Retinal pigment epithelial cell (primary cell): ENCODE data around the gene ARL6IP4.

Experiments used
- DNase-seq: peaks from one replicate; pipeline ENCODE4 v3.0.0-alpha.2; 2010; ENCODE audit warnings: low read depth
- H3K4me3 ChIP-seq: 2 replicates; pipeline ENCODE4 v1.5.1; 2011; ENCODE audit warnings: mild to moderate bottlenecking, low read length, control low read depth, moderate library complexity
- CTCF ChIP-seq: conservative IDR thresholded peaks from 2 replicates; pipeline ENCODE4 v1.5.1; 2011; ENCODE audit warnings: low read depth, low read length, control low read depth, inconsistent platforms

The ARL6IP4 gene

DNA sequence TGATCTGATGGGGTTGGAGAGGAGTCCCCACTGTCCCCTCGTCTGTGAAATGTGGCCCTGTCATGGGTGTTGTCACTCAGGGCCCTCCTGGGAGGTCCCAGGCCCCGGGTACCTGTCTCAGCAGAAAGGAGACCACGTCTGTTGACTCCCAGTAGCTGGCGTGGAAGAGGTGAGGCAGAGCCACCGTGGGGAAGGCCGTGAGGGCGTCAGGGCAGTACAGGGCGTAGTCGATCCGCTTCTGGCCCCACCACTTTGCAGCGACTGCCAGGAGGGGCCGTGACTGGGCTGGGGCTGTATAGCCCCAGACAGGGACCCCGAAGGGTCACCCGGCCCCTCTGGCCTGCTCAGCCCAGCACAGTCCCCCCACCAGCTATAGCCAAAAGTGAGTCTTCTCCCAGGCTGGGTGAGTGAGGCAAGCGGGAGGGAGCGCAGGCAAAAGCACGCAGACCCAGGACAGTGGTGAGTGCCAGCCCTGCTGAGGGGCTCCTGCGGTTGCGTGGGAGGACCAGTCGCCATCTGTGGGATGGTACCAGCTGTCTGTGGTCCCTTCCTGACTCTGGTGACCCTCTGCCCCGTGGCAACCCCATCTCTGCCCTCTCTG lies 8.2 kb downstream of the ARL6IP4 start:
- H3K4me3 ChIP-seq, result no peak overlapping the region
- no peak for TF ChIP-seq CTCF
- DNase-seq, result no peak

GRCh38 chr12:122989225-122989839 lies 8.9 kb downstream of the ARL6IP4 start:
- TF ChIP-seq CTCF, result peak; percentile 5
- DNase-seq, result no peak
- H3K4me3 ChIP-seq, result no peak overlapping the region

GRCh38 chr12:122989874-122990419 lies 9.5 kb downstream of the ARL6IP4 start:
- H3K4me3 ChIP-seq, result no peak overlapping the region
- TF ChIP-seq CTCF, result no peak
- no peak for DNase-seq

- H3K4me3 ChIP-seq, result no peak overlapping the region
- DNase-seq, result no peak
- TF ChIP-seq CTCF, result no peak
Observed at GRCh38 chr12:122990561-122990960, 10.1 kb downstream of the ARL6IP4 start.

GRCh38 chr12:122990961-122991622 lies 10.6 kb downstream of the ARL6IP4 start:
- no peak for DNase-seq
- no peak for TF ChIP-seq CTCF
- H3K4me3 ChIP-seq, result no peak overlapping the region

DNA sequence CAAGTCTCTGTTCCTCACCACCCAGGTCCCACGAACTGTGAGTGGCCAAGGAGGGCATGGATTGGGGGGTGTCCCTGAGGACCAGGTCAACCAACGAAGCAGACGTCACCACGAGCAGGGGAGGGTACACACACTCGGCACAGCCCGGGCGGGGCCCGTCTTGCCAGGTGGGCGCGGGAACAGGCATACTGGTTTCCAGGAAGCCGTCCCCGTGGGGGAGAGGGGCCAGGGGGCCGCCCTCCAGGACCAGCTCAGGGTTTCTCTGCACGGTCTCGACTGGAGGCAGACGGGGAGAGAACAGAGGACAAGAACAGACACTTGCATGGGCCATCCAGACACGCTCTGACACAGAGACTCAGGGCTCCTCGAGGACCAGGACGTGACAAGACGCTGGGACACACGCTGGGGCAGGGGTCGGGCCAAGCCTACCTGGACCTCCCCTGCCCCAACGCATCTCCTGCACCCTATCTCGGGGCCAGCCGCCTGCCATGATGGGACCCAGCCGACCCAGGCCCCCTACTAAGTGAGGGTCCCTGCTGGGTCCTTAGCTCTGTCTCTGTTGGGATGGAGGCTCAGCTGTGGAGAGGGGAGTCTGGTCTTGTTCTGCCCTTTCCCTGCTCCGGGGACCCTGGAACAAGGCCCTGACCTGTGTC lies 11.3 kb downstream of the ARL6IP4 start:
- no peak for TF ChIP-seq CTCF
- no peak overlapping the region for H3K4me3 ChIP-seq
- DNase-seq, result no peak
